K562 (cell line): ENCODE results near the gene RESP18. TPM values are rescaled to one million over a fixed set of nuclear protein-coding genes. Genes with fewer than 3 reads are reported as not detected.

Experiments used
- KAT7 ChIP-seq: sonication (generic); formaldehyde crosslinking; IDR thresholded peaks from 2 replicates; pipeline ENCODE4 v1.8.0; 2022; ENCODE audit warnings: missing genetic modification reagents, mild to moderate bottlenecking, borderline replicate concordance
- MCM5 ChIP-seq: fragments of 450-650 bp; IDR thresholded peaks from 2 replicates; pipeline ENCODE4 v1.6.1; 2016; ENCODE audit warnings: low read depth
- POLR2AphosphoS5 ChIP-seq: IDR thresholded peaks from 2 replicates; pipeline ENCODE4 v1.6.1; 2011; ENCODE audit warnings: mild to moderate bottlenecking, low read depth, low read length, moderate library complexity; ENCODE audit not compliant: control insufficient read depth, insufficient read depth
- SAFB ChIP-seq: fragments of 200-400 bp; formaldehyde crosslinking; IDR thresholded peaks from 2 replicates; pipeline ENCODE4 v1.6.1; 2017; ENCODE audit warnings: low read depth, low read length, borderline replicate concordance
- SRF ChIP-seq, 2 experiments: fragments of 250-450, 450-650 bp in 1 of 2; sonication (Bioruptor Pico) in 1 of 2; sonication (generic) in 1 of 2; formaldehyde crosslinking; IDR thresholded peaks; 2 replicates each; pipeline versions ENCODE4 v1.5.0 to v1.5.1; 2020 to 2022; ENCODE audit warnings: mild to moderate bottlenecking in 1 of 2, missing genetic modification reagents in 1 of 2
- THRAP3 ChIP-seq: fragments of 450-650 bp; IDR thresholded peaks from 2 replicates; pipeline ENCODE4 v1.6.1; 2016; ENCODE audit warnings: mild to moderate bottlenecking, inconsistent platforms, borderline replicate concordance
- ZKSCAN8 ChIP-seq: fragments of 200-800 bp; sonication (Bioruptor generic); IDR thresholded peaks from 2 replicates; pipeline ENCODE4 v1.6.1; 2016; ENCODE audit warnings: missing genetic modification characterization, missing compliant biosample characterization
- ZNF140 ChIP-seq: fragments of 250-450 bp; sonication (Bioruptor Pico); IDR thresholded peaks from 2 replicates; pipeline ENCODE4 v1.8.0; 2021; ENCODE audit warnings: moderate library complexity, mild to moderate bottlenecking, inconsistent platforms
- ZNF551 ChIP-seq: fragments of 250-450 bp; sonication (Bioruptor Pico); IDR thresholded peaks from 2 replicates; pipeline ENCODE4 v1.5.0; 2021; ENCODE audit warnings: mild to moderate bottlenecking, moderate library complexity
- polyA plus RNA-seq, 8 experiments: library from polyadenylated mRNA; depleted of rRNA in 4 of 8; stranded (reverse) in 5 of 8; unstranded in 3 of 8; fragments of >200 nt; fragmentation: Nextera tagmentation in 2 of 8; fragmentation: Illumina TruSeq in 1 of 8; extraction: Ambion mirVana in 2 of 8; extraction: Trizol in 1 of 8; gene quantifications; 2 replicates each; pipeline versions ENCODE4 v1.2.1 to v1.2.3, GENCODE V29; 2011 to 2014; ENCODE audit warnings: inconsistent platforms in 1 of 8, missing spikeins in 1 of 8
- total RNA-seq, 7 experiments: library from RNA; depleted of rRNA in 6 of 7; stranded (reverse); fragments of >200 nt in 6 of 7; fragmentation: Illumina TruSeq in 2 of 7; extraction: Trizol in 2 of 7; gene quantifications; 2 replicates each; pipeline versions ENCODE4 v1.2.1 to v1.2.3, GENCODE V29; 2011 to 2021; ENCODE audit warnings: low replicate concordance in 1 of 7
- TF ChIP-seq, protein P1 (sequence below): fragments of 450-650 bp; IDR thresholded peaks from 2 replicates; pipeline ENCODE4 v1.6.1; 2016; ENCODE audit warnings: missing biosample characterization, missing genetic modification characterization
- TF ChIP-seq, protein P2 (sequence below): sonication (generic); formaldehyde crosslinking; IDR thresholded peaks from 2 replicates; pipeline ENCODE4 v1.9.0; 2022; ENCODE audit warnings: mild to moderate bottlenecking, missing genetic modification reagents
- TF ChIP-seq, protein P3 (sequence below): fragments of 250-450 bp; sonication (Bioruptor Pico); IDR thresholded peaks from 2 replicates; pipeline ENCODE4 v1.5.0; 2020; ENCODE audit warnings: mild to moderate bottlenecking, borderline replicate concordance
- TF ChIP-seq, protein P4 (sequence below), 2 experiments: fragments of 450-650 bp; formaldehyde crosslinking in 1 of 2; IDR thresholded peaks; 2 replicates each; pipeline versions ENCODE4 v1.4.0 to v1.6.1; 2014 to 2020; ENCODE audit warnings: mild to moderate bottlenecking in 2 of 2, borderline replicate concordance in 1 of 2, low read depth in 1 of 2

Gene RESP18
- total and polyA plus RNA-seq, 9 of the 15 experiments (the other 6 are each of a cell fraction or from before 2014, with no cell fraction given), result not detected

DNA sequence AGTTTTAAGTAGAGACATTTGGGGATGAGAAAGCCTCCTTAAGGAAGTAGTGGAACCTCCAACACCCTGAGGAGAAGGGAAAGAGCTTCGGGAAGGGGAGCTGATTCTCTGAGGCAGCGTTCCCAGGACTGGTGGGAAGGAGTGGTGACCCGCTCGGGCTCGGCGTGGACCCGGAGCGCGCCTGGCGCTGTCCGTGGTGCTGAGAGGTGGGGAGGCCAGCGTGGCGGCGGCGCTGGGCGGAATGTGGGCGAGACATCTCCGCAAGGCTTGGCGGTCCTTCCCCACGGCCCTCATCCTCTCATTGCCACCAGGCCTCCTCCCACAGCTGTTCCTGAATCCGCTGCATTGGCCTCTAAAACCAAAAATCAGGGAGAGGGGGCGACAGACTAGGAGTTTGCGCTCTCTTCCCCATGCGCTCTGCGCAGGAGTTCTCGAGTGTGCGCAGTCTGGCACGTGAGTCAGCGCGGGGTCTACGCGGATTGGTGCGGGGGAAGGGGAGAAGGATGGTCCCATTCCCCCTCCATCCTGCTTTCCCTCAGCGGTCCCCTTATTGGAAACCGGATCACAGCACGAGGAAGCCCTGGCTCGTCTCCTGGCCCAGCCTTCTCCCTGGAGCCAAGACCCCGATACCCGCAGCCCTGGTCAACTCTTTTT lies 857 bp downstream of the RESP18 start (continued):
- TF ChIP-seq ZNF140, result no peak
- TF ChIP-seq SRF (CRISPR knock-in tag; IDR thresholded peaks at IDR 0.05), result 0 out of 4 replicates have a peak, but pooled peaks of 1 of the 2 experiments have one; percentile 35
- TF ChIP-seq, protein P1, sequence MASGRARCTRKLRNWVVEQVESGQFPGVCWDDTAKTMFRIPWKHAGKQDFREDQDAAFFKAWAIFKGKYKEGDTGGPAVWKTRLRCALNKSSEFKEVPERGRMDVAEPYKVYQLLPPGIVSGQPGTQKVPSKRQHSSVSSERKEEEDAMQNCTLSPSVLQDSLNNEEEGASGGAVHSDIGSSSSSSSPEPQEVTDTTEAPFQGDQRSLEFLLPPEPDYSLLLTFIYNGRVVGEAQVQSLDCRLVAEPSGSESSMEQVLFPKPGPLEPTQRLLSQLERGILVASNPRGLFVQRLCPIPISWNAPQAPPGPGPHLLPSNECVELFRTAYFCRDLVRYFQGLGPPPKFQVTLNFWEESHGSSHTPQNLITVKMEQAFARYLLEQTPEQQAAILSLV (tag), result no peak
- no peak for TF ChIP-seq ZNF551 (CRISPR knock-in tag)
- TF ChIP-seq, protein P2, sequence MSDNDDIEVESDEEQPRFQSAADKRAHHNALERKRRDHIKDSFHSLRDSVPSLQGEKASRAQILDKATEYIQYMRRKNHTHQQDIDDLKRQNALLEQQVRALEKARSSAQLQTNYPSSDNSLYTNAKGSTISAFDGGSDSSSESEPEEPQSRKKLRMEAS, result peak; percentile 42; the same call in 1 of the 2 replicates
- TF ChIP-seq THRAP3, result no peak
- TF ChIP-seq, protein P3, sequence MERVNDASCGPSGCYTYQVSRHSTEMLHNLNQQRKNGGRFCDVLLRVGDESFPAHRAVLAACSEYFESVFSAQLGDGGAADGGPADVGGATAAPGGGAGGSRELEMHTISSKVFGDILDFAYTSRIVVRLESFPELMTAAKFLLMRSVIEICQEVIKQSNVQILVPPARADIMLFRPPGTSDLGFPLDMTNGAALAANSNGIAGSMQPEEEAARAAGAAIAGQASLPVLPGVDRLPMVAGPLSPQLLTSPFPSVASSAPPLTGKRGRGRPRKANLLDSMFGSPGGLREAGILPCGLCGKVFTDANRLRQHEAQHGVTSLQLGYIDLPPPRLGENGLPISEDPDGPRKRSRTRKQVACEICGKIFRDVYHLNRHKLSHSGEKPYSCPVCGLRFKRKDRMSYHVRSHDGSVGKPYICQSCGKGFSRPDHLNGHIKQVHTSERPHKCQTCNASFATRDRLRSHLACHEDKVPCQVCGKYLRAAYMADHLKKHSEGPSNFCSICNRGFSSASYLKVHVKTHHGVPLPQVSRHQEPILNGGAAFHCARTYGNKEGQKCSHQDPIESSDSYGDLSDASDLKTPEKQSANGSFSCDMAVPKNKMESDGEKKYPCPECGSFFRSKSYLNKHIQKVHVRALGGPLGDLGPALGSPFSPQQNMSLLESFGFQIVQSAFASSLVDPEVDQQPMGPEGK, result no peak
- TF ChIP-seq KAT7, result no peak
- no peak for TF ChIP-seq ZKSCAN8 (CRISPR knock-in tag)
- TF ChIP-seq MCM5, result no peak
- TF ChIP-seq, protein P4, sequence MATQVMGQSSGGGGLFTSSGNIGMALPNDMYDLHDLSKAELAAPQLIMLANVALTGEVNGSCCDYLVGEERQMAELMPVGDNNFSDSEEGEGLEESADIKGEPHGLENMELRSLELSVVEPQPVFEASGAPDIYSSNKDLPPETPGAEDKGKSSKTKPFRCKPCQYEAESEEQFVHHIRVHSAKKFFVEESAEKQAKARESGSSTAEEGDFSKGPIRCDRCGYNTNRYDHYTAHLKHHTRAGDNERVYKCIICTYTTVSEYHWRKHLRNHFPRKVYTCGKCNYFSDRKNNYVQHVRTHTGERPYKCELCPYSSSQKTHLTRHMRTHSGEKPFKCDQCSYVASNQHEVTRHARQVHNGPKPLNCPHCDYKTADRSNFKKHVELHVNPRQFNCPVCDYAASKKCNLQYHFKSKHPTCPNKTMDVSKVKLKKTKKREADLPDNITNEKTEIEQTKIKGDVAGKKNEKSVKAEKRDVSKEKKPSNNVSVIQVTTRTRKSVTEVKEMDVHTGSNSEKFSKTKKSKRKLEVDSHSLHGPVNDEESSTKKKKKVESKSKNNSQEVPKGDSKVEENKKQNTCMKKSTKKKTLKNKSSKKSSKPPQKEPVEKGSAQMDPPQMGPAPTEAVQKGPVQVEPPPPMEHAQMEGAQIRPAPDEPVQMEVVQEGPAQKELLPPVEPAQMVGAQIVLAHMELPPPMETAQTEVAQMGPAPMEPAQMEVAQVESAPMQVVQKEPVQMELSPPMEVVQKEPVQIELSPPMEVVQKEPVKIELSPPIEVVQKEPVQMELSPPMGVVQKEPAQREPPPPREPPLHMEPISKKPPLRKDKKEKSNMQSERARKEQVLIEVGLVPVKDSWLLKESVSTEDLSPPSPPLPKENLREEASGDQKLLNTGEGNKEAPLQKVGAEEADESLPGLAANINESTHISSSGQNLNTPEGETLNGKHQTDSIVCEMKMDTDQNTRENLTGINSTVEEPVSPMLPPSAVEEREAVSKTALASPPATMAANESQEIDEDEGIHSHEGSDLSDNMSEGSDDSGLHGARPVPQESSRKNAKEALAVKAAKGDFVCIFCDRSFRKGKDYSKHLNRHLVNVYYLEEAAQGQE (IDR thresholded peaks at IDR 0.05; ENCODE audit: borderline replicate concordance), result peak; percentile 99
- TF ChIP-seq, protein P4 (CRISPR knock-in tag; IDR thresholded peaks at IDR 0.05; ENCODE audit: low read depth), result peak; percentile 97
- TF ChIP-seq POLR2AphosphoS5, result no peak
- TF ChIP-seq SAFB, result peak; percentile 52; the same call in 1 of the 2 replicates
